Putamen (tissue), 1 donor: ENCODE data around the gene ANKRD18A.
"Not testable (repeated sequence)": the region's sequence is repeated elsewhere in the genome, so short reads cannot be mapped to it uniquely, and the experiment has no call there.

ENCODE experiments used
- DNase-seq: peaks from one replicate; pipeline ENCODE4 v3.0.0-alpha.2; 2016; ENCODE audit warnings: low spot score

ANKRD18A gene

GRCh38 chr9:38626006-38626405 is 5.6 kb upstream of the ANKRD18A start:
- DNase-seq = no peak

GRCh38 chr9:38622951-38623350 is 2.6 kb upstream of the ANKRD18A start:
- DNase-seq = no peak

GRCh38 chr9:38622288-38622674 is 1.9 kb upstream of the ANKRD18A start:
- no peak for DNase-seq

DNA sequence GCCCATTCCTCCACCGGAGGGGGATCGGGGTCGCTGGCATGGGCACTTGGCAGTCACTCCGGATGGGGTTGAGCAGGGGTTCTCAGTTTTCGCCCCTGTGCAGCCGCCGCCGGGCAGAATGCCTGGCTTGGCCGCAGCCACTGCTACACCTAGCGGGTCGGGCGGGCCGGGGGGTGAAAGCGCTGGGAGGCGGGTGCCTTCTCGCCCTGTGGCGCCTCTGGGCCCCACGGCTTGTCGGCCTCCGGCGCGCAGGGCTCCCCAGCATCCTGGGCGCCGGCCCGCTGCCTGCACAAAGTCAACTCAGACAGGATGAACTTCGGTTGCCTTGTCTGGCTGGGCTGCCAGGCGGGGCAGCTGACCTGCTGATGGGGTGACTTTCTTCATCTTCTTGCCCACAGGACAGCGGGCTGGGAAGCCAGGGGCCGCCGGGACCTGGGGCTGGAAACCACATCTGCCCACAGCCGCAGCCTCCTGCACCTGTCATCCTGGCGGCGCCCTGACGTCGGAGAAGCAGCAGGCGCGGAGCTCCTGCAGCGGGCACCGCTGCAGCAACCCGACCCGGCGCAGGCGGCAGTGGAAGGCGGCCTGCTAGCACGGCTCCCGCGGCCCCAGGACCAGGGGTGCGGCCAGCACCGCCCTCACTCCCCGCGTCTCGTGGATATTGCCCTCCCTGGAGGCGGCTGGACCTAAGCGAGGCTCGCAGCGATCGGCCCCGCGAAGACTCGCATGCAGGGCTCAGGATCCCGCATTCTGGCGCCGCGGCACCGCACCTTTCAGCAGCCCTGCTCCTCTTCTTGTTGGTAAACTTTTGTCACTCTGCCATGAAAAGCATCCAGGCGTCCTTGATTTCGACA is 1.3 kb upstream of the ANKRD18A start:
- DNase-seq = no peak

DNA sequence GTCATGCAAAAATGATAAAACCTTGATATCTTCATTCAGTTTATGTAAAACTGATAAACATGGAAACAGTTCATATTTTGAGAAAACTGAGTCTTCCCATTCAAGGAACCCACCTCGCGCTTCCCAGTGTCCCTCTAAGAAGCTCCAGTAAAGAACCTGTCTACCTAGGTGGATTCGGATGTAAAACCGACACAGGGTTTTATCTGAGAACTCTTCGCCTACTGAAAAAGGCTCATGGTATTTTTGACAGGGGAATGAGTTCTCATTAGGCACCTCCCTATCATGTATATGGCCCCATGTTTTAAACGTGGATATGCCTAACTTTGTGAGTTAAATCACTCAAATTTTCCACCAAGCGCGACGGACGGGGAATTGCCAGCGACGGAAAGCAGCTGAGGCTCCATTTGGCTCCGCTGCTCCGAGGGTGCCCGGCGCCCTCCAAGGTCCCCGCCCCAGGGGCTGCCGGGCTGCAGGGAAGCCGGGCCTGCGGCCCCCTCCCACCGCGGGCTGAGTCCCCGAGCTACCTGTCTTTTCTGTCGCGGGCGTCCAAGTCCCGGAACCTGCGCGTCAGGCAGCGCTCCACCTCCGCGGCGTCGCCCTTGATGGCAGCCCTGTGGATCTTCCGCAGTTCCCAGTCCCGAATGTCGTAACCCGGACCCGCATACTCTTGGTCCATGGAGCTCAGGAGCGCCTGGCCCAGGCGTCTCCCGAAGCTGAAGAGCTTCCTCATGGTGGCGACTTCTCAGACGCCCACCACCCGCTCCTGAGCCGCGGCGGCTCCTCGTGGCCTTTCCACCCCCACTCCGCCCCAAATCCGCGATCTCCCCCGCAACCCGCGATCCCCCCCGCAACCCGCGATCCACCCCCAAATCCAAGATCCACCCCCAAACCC is 594 bp downstream of the ANKRD18A start:
- peak; percentile 9 for DNase-seq

- DNase-seq = not testable (repeated sequence)
These were observed 22.2 kb downstream of the ANKRD18A start for GRCh38 chr9:38598029-38598745.

- not testable (repeated sequence) for DNase-seq
These were observed 25.3 kb downstream of the ANKRD18A start for GRCh38 chr9:38595117-38595516.

DNA sequence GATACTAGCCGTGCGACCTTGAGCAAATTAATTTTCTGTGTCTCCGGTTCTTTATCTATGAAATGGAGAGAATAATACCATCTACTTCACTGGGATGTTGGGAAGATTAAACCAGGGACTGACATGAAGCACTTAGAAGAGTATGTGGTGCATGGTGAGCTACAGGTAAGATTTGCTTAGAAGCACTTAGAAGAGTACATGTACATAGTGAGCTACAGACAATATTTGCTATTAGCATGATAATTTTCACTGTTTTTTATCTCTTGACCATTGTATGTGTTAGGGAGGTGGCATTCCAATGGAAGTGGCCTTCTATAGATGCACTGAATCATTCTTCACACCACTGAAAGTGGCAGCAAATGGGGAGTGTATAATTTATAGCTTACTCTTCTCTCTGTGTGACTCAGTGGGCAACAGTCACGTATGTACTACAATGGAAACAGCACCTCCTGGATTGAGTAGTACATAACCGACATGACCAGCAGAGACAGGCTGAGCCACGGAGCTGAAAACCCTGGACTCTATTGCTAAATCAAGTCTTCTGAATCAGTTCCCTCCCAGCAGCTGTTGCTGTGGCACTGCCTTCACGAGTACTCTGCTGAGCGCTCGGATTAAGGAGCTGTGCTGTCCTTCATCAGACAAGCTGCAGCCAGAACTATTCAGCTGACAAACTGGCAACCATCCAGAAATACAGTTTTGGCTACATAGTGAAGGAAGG is 28.9 kb downstream of the ANKRD18A start:
- not testable (repeated sequence) for DNase-seq

DNA sequence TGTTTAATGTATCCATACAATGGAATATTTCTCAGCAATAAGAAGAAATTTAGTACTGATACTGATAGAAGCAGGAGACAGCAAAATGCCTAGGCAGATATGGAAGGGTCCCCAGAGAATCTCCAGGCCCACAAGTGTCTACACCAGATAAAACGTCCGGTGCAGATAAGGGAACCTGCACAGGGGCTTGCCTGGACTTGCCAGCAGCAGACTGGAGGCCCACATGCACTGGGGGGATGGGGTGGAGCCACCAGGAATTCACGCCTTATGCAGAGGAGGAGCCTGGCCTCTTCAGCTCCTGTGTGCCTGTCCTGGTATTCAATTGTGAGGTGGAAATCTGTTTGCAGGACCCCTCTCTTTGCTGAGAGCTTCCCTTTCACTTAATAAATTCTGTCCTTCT is 36.6 kb downstream of the ANKRD18A start:
- not testable (repeated sequence) for DNase-seq

DNA sequence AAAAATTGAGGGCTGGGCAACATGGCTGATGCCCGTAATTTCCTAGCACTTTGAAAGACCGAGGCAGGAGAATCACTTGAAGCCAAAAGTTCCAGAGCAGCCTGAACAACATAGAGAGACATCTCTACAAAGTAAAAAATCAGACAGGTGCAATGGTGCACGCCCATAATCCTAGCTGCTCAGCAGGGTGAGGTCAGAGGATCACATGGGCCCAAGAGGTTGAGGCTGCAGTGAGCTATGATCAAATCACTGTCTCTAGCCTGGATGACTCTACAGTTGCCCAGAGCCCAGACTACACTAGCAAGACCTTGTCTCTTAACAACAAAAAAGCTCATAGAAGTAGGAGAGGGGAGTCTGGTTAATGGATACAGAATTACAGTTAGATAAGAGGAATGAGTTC is 40.3 kb downstream of the ANKRD18A start:
- DNase-seq = not testable (repeated sequence)

DNA sequence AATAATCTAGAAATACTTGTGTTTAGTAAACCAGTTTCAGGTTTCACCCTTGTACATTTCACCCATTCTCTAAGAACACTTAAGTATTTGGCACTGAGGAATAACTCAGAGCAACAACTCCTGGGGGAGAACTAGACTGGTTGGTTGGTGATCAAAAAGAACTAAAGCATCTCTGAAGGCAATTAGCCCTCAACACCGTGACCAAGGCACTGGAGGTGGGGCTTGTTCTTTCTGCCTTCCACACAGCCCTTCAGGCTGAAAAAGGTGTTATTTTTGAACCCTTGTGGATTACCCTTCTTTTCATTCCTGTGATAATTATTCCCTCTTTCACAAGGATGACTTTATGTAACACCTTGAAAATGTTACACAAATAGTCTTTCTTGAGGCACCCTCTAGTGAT is 44.2 kb downstream of the ANKRD18A start:
- not testable (repeated sequence) for DNase-seq

GRCh38 chr9:38566048-38566447 is 54.3 kb downstream of the ANKRD18A start:
- not testable (repeated sequence) for DNase-seq

GRCh38 chr9:38565178-38565577 is 55.2 kb downstream of the ANKRD18A start:
- DNase-seq = not testable (repeated sequence)

DNA sequence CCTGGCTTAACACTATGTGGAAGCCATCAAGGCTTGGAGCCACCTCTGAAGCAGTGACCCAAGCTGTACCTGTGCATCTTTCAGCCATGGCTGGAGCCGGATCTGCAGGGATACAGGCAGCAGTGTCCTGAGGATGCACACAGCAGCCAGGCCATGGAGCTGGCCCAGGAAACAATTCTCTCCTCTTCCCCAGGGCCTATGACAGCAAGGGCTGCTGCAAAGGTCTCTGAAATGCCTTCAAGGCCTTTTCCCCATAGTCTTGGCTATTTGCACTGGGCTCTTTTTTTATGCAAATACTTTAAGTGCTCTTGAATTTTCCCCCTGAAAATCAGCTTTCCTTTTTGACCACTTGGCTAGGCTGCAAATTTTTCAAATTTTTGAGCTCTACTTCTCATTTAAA is 56.5 kb downstream of the ANKRD18A start:
- DNase-seq = not testable (repeated sequence)

- not testable (repeated sequence) for DNase-seq
These were observed 59.3 kb downstream of the ANKRD18A start for GRCh38 chr9:38561134-38561533.

DNA sequence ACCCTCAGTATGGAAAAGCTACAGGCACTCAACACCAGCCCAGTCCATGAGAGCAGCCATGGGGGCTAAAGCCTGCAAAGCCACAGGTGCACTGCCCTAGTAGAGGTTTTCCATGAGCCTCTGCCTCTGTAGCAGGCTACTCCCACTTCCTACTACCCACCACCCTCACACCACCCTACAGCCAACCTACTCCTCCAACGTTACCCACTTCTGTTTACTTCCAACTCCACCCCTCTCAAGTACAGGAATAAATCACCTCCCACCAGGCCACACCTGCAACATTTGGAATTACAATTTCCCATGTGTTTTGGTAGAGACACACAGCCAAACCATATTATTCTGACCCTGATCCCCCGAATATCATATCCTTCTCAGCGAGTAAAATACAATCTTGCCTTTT is 61.2 kb downstream of the ANKRD18A start:
- not testable (repeated sequence) for DNase-seq

- DNase-seq = not testable (repeated sequence)
These were observed 62.6 kb downstream of the ANKRD18A start for GRCh38 chr9:38557746-38558145.

DNA sequence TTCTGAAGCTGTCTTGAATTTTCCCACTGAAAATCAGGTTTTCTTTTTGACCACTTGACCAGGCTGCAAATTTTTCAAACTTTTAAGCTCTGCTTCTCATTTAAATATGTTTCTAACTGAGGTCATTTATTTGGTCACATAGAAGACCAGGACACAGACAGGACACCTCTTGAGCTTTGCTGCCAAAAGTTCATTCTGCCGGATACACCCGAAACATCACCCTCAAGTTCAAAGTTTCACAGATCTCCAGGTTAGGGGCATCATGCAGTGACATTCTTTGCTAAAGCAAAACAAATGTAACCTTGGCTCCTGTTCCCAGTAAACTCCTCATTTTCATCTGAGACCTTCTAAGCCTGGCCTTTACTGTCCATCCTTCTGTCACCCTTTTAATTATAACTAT is 65.4 kb downstream of the ANKRD18A start:
- not testable (repeated sequence) for DNase-seq

DNA sequence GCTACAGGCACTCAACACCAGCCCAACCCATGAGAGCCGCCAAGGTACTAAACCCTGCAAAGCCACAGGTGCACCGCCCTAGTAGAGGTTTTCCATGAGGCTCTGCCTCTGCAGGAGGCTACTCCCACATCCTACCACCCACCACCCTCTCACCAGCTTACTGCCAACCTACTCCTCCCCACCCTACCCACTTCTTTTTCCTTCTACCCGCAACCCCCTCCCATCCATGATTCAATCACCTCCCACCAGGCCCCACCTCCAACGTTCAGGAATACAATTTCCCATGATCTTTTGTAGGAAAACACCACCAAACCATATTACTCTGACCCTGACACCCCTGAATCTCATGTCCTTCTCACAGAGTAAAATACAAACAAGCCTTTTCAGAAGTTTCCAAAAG is 67.4 kb downstream of the ANKRD18A start:
- DNase-seq = not testable (repeated sequence)

DNA sequence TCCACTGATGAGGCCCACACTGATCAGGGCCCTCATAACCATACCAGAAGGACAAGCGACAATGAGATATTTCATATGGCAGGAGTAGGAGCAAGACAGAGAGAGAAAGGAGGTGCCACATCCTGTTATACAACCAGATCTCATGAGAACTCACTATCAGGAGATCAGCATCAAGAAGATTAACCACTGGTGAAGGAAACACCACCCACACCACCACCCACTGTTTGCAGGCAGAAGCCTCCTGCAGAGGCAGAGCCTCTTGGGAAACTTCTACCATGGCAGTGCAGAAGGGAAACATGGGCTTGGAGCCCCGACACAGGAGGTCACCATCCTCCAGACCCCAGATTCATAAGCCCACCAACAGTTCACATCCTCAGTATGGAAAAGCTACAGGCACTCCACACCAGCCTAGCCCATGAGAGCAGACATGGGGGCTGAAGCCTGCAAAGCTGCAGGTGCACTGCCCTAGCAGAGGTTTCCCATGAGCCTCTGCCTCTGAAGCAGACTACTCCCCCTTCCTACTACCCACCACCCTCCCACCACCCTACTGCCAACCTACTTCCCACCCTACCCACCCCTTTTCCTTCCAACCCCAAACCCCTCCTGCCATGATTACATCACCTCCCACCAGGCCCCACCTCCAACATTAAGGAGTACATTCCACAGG is 73.8 kb downstream of the ANKRD18A start:
- peak; percentile 57 for DNase-seq

GRCh38 chr9:38540535-38540934 is 79.9 kb downstream of the ANKRD18A start:
- not testable (repeated sequence) for DNase-seq
